Midbrain (tissue), 1 donor: Measurements from ENCODE around the gene SSR4.

Experiments used
- DNase-seq: peaks from one replicate; lab custom pipeline; 2025; lab: John Stamatoyannopoulos, UW

The SSR4 gene

DNA sequence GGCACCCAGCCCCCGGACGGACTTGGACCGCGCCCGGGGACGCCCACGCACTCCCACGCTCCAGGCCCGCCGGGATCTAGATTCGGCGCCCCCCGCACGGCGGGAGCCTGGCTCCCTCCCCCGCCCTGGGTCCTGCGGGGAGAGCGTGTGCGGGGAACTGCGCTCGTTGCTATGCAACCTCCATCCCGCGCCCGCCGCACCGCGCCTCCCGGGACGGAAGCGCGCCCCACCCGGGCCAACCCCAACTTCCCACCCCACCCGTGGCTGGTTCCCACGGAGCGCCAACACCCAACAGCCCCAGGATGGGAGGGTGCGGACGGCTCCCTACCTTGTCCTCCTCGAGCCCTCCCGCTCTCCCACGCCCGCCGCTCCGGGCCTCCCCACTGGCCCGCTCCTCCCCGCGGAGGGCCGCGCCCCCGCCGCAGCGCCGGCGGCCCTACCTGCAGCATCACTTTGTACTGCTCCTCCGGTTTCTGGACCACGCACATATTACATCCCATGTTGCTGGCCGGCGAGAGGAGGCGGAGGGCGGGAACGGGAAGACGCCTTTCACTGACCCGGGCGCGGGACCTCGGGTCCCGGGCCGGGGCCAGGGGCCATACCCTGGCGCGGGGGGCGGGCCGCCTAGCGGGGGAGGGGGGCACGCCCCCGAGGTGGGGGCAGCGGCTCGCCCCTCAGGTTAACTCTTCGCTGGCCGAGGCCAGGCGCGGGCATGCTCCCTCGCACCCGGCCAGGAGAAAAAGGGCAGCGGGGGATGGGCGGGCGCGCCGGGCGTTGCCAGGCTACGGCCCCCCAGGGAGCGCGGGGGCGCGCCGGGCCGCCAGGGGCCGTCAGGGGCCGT lies 35.6 kb downstream of the SSR4 start, which contains the start of gene PDZD4:
Gene PDZD4, minus strand, starts transcription at position 746 of the 841 bp plus-strand sequence. Its CDS starts 246 bp downstream, at position 500.
- no peak for DNase-seq

DNA sequence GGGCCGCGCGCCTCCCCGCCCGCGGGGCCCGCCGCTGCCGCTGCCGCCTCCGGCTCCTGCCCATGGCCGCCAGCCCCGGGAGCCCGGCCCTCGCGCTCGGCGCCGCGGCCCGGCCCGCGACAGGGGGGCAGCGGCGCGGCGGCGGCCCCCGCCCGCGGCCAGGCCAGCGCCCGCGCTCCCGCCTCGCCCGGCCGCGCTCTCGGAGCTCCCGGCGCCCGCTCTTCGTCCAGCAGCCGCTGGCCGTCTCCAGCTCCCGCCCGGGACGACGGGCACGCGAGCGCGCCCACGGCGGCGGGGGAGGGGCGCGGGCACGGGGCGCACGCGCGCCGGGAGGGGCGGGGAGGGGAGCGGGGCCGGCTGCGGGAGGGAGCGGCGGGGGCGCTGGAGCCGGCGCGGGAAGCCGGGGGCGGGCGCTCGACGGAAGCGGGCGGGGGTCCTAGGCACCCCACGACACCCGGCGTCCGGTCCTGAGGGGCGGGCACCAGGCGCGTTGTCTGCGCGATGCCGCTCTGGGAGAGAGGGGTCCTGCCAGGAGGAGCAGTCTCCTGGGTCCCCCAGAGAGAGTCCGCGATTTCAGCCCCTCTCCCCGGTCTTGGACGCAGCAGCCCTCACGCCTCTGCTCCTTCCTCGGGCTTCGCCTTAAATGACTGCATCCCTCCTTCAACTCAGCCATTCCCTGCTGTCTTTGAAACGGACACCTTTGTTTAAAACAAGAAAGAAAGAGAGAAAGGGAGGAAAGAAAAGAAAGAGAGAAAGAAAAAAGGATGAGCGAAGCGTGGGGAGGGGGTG lies 36.4 kb downstream of the SSR4 start:
- no peak for DNase-seq

DNA sequence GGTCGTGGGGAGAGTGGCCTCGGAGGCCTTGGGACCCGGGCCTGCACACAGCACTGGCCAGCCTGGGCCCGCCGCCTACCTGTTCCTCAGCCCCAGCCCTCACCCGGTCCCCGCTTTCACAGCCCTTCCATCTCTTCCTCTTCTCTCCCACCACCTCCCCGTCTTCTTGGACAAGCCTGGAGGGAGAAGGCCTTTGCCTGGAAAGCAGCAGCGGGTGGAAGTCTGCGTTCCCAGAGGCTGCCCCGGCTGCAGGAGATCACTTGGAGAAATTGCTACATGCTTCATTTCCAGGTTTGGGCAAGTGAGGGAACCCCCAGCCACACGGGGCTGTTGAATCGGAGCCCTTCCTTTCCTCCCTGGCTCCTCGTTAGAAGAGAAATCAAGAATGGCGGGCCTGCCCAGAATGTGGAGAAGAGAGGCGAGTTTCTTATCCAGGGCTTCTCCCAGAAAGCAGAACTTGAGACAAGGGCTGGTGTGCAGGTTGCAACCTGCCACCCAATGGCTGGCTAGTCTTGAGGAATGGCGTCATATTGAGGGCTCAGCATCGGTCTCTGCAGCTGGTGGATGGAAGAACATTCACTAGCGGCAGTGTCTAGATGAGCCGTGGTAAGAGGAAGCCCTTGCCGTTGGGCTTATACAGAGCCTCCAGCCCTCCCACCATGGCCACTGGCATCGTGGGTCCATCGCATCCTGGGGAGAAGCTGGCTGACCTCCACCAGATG lies 37.1 kb downstream of the SSR4 start:
- no peak for DNase-seq

DNA sequence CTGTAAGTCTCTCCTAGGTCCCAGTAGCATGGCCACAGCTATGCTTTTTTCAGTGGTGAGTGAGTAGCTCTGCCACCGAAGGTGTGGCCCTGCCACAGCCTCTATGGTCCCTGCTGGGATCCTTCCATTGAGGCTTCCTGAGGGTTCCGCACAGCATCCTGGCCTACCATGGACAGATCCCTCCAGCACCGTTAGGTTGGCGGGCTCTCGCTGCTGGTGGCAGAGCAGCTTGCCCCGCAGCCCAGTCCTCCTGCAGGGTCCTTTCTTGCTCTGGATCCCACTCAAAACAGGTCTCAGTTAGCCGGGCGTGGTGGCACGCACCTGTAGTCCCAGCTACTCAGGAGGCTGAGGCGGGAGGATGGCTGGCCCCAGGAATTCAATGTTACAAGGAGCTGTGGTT lies 38.3 kb downstream of the SSR4 start:
- no peak for DNase-seq

DNA sequence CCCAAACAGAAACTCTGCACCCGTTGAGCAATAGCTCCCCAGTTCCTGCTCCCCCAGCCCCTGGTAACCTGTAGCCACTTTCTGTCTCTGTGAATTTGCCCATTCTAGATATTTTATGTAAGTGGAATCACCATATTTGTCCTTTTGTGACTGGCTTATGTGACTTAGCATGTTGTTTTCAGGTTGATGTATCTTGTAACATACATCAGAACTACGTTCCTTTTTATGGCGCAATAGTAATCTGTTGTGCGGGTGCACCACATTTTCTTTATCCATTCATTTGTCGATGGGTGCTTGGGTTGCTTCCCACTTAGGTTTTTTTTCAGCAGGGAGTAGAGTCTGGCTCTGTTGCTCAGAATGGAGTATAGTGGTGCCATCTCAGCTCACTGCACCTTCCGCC lies 42.5 kb downstream of the SSR4 start:
- DNase-seq, result no peak

DNA sequence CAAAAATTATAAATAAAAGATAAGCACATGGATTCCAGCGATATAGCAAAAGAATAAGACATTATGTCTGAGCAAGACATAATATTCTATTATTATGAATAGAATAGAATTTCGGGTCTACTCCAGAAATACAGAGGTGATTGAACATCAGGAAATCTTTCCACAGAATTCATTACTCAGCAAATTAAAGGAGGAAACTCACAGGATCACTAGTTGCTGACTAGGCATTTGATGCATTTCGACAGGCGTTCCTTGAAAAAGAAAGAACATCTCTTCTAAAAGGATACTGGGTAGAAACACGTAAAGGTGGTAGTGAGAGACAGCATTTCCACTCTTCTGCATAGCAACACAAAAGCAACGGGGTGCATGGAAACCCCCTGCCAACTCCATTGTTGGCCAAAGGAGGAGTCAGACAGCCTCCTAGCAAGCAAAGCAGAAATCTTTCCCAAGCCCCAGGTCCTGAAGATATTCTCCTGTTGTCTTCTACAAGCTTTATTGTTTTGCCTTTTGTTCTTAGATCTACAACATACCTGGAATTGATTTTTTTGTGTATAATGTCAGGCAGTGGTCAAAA lies 50.1 kb downstream of the SSR4 start:
- DNase-seq, result no peak

DNA sequence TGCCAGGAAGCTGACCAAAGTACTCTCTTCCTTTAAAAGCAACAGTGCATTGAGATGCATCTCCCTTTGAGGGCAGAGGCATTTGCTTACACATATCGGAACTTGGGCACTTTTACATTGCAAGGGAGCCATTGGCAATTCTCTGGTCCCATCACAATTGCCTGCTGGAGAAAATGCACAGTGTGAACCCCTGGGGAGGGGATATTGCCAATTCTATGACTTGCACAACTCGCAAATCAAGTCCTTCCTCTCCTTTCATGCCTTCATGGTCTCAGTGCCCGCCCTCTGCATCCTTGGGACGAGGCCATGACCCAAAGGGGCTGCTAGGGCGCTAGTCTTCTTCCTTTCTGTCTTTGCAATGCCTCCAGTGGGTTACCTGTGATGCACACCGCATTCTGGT lies 50.7 kb downstream of the SSR4 start:
- no peak for DNase-seq

DNA sequence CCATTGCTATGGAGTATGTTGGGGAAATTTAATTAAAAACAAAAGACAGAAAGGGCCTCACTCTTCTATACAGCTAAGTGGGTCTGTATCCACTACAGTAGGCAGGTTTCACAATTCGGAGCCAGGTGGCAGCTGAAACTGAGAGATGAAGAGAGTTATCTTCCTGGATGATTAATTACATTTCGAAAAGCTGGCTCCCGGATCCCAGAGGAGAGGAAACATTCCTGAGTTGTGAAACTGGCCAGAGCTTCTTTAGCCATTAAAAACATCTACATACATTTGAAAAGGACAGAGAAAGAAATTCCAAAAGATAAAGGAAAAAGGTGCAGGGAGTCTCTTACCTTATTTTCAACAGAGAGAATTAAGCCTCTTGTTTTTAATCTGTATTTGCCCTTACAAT lies 51.4 kb downstream of the SSR4 start:
- no peak for DNase-seq
